Measurements from ENCODE around the gene FOS. TPM values are rescaled to one million over a fixed set of nuclear protein-coding genes. Genes with fewer than 3 reads are reported as not detected.
"Not testable (repeated sequence)": the region's sequence is repeated elsewhere in the genome, so short reads cannot be mapped to it uniquely, and the experiment has no call there.

FOS gene
- total RNA-seq, 1 experiment from 2014 or later: 18.7 TPM

DNA sequence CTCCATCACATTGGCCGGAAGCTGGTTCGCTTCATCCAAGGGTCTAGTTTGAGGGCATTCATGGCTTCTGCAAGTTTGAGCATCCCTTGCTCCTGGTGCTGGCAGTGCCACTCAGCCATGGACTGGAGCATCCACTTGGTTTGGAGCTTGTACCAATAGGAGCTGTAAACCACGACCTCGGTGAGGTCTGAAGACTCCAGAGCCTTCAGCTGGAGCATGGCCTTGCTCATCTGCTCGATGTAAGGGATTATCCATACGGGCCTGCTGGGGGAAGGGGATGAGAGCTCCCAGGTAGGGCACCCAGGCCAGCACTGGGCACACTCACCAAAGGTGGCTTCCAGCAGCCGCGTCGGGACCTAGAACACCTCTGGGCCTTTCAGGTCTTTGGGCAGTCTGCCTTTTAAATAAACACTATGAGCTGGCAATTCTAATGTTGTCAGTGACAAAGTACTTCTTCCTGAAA, 13.5 kb downstream of the FOS start:
- DNase-seq (ENCODE audit: extremely low read depth, low read depth): no peak

DNA sequence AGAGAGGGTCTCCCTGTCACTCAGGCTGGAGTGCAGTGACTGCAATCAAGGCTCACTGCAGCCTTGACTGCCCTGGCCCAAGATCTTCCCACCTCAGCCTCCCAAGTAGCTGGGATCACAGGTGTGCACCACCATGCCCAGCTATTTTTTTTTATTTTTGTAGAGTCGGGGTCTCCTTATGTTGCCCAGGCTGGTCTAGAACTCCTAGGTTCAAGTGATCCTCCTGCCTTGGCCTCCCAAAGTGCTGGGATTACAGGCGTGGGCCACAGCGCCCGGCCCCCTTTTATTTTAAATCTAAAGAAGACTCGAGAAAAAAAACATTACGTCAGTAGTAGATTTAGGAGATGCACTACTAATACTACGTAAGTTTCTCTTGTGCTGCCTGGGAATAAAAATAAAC, 14.3 kb downstream of the FOS start:
- no peak for DNase-seq (ENCODE audit: extremely low read depth, low read depth)

DNA sequence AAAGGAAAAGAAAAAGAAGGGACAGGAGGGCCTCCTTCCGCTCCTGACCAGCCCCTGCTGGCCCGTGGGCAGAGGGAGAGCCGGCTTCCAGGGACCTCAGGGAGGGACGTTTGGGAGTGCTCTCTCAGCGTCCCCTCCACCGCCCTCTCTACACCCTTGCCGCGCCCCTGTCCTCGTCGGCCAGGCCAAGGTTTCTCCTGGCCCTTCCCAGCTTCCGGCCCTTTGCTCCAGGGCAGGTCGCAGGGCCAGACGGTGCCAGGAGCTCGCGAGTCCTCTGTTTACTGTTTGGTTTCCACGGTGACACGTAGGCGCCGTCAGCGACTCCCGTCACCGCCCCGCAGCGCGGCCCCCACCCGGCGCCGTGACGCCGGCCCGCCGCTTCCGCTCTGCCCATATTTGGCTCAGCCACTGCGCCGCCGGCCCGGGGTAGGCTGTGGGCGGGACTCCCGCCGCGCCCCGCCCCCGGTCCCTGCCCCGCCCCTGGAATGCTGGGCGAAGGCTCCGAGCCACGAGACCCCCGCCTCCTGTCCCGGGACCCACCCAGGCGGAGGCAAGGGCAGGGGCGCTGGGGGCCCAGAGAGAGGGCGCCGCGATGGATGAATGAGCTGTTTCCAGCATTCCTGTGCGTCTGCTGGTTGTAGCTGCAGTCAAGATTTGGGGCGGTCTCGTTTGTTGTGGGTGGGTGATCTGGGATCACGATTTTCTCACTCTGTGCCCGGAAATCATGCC, 15.5 kb downstream of the FOS start:
- DNase-seq (ENCODE audit: extremely low read depth, low read depth): peak; percentile 94

DNA sequence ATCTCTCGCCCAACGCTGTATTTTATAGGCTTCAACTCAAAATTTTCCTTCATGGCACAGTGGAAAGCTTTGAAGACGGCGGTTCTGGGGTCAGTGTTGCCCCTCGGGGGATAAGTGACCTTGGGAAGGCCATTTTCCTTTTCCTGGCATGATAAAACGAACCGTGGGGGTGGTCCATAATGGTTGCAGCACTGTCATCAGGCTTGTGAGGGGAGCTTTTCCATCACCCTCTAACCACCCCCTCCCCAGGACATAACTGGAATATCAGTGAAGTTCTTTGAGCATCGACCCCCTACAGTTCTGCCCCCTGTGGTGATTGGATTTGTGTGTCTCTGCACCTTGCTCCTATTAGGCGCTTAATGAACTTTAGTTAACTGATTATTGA, 16.0 kb downstream of the FOS start:
- no peak for DNase-seq (ENCODE audit: extremely low read depth, low read depth)

DNA sequence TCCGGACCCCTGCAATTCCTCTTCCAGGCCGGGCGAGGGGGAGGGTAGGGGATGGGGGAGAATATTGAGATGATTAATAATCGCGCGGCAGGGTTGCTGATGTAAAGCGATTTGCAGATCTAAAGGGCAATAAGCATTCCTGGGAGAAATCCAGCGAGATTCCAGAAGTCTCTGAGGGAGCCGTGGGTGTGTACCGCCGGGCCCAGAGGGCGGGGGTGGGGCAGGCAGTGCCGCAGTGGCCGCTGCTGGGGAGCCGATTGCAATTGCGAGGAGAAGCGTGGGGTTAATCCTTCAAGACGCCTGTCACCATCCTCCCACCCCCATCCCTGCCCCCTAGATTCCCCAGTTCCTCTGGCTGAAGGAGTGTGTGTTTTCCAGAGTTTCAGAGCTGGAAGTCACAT, 16.4 kb downstream of the FOS start:
- peak; percentile 72 for DNase-seq (ENCODE audit: extremely low read depth, low read depth)

DNA sequence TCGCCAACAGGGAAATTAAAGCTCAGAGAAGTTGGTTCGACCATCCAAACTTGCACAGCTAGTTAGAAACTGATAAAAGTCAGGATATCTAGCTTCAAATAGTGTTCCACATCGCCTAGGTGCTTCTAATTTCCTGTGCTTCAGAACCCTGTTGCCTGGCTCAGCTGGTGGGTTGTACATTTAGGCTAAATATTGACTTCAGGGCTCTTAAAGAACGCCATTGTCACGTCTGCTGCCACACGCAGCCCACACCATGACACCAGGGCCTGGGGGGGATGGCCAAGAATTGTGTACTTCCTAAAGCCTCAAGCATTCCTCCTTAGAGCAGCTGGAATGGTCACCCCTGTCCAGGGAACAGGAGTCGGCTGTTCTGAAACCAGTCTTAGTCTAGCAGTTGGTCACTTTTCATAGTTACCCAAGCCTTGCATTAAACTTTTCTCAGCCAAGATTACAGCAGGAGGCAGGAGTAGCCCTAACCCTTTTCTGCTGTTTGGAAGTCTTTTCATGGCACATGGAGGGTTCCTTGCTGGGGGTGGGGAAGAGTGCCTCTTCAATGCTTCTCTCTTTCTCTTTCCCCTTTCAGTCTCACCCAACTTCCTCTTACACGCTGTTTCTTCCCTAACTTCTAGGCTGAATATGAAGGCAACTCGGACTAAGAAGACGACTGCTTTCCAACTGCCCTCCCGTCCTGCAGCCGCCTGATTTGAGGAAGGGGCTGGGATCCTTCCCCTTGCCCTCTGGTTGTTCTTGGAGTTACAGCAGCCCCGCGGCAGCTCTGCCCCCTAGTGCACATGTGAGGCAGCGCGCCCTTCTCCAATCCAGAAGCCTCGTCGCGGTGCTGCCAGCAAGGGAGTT, 17.1 kb downstream of the FOS start:
- peak; percentile 67 for DNase-seq (ENCODE audit: extremely low read depth, low read depth)

DNA sequence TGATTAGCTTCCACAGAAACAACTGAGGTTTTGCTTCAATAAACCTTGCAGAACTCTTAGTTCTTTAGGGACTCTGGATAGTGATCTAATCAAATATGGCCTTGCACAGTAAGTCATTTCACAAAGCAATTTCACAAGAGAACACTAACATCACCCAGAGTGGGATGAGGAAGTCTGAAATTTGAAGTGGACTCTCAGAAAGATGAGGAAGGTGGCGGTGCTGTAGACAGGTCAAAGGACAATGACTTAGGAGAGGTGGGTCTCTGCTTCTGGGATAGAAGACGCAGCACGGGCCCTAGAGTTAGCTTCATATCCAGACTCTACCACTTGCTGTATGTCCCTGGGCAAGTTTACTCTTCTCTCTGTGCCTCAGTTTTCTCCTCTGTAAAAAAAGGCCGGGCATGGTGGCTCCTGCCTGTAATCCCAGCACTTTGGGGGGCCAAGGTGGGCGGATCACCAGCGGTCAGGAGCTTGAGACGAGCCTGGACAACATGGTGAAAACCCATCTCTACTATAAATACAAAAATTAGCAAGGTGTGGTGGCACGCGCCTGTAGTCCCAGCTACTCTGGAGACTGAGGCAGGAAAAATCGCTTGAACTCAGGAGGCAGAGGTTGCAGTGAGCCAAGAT, 18.9 kb downstream of the FOS start:
- DNase-seq (ENCODE audit: extremely low read depth, low read depth): no peak

DNA sequence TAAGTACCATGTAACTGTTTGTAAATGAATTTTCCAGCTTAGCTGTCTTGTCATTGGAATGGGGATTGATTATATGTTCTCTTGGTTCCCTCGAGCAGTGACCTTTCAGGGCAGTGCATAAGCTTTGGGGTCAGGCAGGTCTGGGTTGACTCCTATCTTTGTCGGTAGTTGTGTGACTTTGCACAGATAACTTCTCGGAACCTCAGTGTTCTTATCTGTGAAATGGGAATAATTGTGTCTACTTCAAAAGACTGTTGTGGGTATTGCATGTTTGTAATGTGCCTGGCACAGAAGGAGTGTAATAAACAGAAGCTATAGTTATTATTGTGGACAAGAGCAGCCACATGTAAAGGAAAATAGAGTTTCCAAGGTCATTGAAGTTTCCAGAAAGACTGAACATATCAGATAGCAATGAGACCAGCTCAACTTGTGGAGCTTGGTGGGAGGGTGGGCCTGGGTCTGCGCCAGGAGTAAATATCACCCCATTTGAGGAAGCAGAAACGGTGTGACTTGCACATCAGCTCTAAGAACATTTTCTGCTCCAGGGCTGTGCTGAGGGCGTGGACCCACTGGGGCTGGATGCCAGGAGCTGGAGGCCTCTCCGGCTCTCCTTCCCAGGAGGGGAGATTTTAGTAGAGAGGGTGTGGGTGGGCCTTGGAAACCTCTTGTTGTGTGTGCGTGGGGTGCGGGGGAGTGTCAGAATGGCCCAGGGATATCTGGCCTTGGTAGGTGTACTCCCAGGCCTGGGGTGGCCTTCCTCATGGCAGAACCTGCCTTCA, 19.7 kb downstream of the FOS start:
- DNase-seq (ENCODE audit: extremely low read depth, low read depth): no peak

DNA sequence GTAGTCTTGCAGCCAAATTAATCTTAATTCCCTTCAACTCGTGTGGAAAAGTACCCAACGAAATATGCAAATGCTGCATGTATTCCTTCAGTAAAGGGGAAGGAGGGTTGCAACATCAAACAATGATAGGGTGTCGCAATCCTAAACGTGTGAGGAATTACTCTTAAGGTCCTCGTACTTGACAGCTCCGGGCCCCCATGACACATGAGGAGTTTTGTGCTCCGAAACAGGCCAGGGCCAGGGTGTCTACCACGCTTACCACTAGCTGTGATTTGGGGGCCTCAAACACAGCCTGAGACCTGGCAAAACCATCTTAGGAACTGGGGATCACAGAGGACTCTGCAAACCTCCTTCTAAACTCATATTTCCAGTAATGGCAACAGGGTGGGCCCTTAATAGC, 20.4 kb downstream of the FOS start:
- DNase-seq (ENCODE audit: extremely low read depth, low read depth): no peak

DNA sequence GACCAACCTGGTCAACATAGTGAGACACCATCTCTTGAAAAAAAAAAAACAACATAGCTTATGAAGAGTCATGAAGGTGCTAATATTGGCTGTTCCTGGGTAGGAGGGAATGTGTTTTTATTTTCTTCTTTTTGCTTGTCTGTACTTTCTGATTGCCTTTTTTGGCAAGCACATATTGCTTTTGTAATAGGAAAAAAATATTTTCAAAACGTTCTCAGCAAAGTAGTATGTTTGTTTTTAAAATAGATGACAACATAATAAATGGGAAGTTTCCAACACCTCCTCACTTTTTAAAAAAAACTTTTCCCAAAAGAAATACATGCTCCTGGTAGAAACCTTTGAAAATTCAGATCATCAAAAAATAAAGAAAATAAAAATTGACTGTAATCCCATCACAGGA, 20.9 kb downstream of the FOS start:
- no peak for DNase-seq (ENCODE audit: extremely low read depth, low read depth)

DNA sequence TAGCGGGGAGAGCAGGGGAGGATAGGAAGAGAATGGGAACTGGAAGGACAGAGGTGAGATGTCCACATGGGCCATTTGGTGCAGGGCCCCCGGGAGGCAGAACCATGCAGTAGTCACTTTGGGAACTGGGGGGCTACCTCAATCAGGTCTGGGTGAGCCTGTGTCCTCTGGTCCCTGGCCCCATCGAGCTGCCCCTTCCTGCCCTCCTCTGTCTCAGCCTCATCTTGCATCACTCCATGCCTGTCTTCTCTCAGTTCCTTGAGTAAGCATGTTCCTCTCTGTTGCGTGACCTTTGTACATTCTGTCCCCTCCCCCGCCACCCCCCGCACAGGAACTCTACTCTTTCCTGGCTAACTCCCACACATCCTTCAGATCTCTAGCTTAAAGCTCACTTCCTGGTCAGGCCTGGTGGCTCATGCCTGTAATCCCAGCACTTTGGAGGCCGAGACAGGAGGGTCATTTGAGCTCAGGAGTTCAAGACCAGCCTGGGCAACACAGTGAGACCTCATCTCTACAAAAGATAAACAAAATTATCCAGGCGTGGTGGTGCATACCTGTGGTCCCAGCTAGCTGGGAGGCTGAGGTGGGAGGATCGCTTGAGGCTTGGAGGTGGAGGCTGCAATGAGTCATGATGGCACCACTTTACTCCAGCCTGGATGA, 23.2 kb downstream of the FOS start:
- no peak for DNase-seq (ENCODE audit: extremely low read depth, low read depth)

DNA sequence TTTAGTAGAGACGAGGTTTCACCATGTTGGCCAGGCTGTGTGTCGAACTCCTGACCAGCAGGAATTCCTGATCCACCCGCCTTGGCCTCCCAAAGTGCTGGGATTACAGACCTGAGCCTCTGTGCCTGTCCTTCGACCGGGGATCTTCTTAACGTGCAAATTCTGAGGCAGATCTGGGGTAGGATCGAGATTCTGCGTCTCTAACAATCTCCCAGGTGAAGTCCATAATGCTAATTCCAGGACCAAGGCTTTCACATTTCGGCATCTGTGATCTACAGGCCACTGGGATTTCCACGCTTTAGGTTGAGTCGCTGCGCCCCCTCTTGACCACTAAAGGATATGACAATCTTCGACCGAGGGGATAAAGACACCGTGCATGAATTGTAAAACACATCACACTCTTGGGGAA, 24.8 kb downstream of the FOS start:
- DNase-seq (ENCODE audit: extremely low read depth, low read depth): peak; percentile 78

DNA sequence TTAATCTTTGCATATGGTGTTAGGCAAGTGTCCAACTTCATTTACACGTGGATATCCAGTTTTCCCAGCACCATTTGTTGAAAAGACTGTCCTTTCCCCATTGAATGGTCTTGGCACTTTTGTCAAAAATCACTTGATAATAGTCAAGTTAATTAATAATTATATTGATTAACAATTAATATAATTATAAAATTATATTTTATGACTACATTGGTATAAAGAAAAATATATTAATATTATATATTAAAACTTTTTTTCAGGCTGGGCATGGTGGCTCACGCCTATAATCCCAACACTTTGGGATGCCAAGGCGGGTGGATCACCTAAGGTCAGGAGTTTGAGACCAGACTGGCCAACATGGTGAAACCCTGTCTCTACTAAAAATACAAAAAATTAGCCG, 27.8 kb downstream of the FOS start:
- DNase-seq (ENCODE audit: extremely low read depth, low read depth): not testable (repeated sequence)

DNA sequence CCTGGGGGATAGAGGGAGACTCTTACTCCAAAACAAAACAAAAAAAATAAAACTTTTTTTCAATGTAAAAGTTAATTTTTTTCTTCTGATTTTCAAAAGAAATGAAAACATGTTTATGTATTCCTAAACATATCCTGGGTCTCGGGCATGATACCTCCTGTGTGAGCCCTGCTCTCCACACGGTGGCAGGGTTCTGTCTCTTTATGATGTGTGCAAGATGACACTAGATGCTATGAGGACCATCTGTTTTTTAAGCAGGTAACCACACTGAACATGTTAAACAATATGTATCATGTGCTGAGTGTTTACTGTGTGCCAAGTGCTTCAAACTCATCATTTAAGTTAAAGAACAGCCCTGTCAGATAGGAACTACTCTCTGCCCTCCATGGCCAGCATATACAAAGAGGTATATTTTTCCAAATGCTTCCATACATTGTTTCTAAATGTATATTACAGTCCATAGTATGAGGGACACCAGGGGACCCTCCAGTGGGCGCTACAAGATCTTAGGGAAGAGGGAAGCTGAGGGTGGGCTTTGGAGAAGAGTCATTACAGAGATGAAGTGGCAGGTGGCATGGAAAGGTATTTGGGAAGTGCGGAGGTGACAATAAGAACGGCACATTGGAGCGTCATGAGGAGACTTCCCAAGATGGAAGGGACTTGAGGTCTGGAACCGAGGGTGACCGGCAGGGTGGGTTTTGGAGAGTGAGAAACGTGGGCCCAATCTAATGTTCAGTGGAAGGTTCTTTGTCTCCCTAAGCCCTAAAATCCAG, 28.5 kb downstream of the FOS start:
- no peak for DNase-seq (ENCODE audit: extremely low read depth, low read depth)

DNA sequence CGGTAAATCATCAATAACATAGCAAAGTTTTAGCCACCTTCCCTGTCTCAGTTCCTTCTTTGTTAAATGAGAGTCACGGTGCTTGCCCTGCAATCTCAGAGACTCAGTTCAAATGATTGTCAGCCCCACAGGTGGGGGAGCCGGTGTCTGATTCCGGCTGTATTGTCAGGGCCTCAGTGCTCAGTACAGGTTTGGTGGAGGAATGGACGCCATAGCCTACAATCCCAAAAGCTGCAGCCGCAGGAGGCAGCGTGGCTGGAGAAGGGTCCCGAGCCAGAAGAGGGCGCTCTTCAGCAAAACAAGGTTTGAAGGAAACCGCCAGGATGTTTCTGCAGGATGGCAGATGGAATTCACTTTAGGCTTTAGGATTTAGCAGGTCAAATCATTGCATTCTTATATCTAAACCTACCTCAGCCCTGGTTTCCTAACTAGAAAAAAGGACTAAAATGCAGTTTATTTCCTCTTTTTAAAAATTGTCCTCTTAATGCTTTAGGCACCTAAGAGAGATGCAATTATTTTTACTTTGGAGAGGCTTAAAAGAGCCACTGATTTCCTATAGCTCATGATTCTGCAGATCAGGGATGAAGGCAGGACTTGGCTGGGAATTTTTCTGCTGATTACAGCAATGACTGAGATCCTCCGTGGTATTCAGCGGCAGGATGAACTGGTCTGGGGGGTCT, 29.2 kb downstream of the FOS start:
- peak; percentile 81 for DNase-seq (ENCODE audit: extremely low read depth, low read depth)

DNA sequence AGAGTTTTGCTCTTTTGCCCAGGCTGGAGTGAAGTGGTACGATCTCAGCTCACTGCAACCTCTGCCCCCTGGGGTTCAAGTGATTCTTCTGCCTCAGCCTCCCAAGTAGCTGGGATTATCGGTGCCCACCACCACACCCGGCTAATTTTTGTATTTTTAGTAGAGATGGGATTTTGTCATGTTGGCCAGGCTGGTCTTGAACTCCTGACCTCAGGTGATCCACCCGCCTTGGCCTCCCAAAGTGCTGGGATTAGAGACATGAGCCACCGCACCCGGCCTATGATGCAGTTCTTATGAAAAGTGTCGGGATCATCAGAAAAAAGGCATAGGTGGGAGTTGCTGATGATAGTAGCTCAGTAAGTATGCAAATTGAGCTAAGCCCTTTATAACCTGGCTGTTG, 30.4 kb downstream of the FOS start:
- not testable (repeated sequence) for DNase-seq (ENCODE audit: extremely low read depth, low read depth)

DNA sequence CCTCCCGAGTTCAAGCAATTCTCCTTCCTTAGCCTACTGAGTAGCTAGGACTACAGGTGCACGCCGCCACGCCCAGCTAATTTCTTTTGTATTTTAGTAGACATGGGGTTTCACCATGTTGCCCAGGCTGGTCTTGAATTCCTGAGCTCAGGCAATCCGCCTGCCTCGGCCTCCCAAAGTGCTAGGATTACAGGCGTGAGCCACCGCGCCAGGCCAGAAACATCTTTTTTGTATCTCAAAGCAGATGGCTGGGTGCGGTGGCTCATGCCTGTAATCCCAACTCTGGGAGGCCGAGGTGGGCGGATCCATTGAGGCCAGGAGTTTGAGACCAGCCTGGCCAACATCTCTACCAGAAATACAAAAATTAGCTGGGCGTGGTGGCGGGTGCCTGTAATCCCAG, 30.9 kb downstream of the FOS start:
- not testable (repeated sequence) for DNase-seq (ENCODE audit: extremely low read depth, low read depth)

DNA sequence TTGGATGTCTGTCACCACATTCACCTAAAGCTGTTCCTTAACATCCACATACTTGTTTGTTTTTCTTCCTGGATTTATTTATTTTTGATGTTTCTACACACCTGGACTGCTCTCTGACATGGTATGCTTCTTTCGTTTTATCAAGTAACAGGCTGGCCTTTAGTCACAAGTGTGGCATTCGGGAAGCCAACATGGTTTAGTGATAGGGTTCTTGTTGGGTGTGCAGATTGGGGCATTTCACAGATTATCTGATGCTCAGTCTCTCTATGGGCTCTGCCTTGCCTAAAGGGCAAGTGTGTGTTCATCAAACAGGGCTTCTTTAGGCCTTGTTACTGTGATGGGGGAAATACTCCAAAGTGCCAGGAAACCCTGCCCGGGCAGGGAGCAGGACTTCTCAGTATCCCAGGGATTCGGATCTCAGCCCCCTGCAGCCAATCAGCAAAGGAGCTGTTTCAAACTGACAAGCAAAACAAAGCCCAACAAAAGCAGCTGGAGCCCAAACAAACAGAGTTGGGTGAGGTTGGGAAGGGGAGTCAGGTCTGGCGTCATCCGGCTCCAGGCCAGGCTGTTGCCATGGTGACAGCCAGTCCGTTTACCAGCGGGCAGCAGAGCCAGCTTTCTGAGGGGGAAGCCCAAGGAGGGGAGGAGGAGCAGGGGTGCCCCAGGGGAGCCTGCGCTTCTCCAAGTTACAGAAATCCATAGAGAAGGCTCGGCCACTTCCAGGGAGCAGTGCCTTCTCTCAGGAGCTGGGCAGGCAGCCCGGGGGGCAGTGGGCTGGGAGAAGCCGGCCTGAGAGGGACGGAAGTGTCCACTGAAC, 31.9 kb downstream of the FOS start:
- peak; percentile 22 for DNase-seq (ENCODE audit: extremely low read depth, low read depth)
